LNCaP clone FGC (cell line): ENCODE measurements around the gene RYR3.

Experiments used
- DNase-seq: peaks from one replicate; pipeline ENCODE4 v3.0.0-alpha.2; 2011; ENCODE audit warnings: low read depth
- H3K4me3 ChIP-seq: 2 replicates; pipeline ENCODE4 v1.5.1; 2011; ENCODE audit warnings: mild to moderate bottlenecking, low read depth, low read length, control low read depth
- TF ChIP-seq, protein P1 (sequence below): IDR thresholded peaks from 2 replicates; pipeline ENCODE4 v1.5.1; 2012; ENCODE audit warnings: mild to moderate bottlenecking; ENCODE audit not compliant: control insufficient read depth, insufficient read depth; ENCODE audit errors: extremely low read depth

RYR3 gene

DNA sequence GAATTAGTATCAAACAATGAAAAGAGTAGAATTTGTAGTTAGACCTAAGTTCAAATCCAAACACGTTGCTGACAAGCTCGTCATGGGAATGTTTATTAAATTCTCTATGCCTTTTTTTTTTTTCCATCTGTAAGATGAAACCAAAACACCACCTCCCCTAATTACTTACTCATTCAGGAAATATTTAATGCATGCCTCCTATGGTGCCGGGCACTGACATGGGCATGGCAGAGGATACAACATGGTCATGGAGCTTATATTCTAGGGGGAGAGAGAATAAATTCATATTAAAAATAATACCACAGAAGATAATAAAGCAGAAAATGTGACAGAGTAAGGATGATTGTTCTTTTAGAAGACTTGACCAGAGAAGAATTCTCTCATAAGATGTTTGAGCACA is 215.8 kb downstream of the RYR3 start:
- no peak overlapping the region for H3K4me3 ChIP-seq
- TF ChIP-seq, protein P1, sequence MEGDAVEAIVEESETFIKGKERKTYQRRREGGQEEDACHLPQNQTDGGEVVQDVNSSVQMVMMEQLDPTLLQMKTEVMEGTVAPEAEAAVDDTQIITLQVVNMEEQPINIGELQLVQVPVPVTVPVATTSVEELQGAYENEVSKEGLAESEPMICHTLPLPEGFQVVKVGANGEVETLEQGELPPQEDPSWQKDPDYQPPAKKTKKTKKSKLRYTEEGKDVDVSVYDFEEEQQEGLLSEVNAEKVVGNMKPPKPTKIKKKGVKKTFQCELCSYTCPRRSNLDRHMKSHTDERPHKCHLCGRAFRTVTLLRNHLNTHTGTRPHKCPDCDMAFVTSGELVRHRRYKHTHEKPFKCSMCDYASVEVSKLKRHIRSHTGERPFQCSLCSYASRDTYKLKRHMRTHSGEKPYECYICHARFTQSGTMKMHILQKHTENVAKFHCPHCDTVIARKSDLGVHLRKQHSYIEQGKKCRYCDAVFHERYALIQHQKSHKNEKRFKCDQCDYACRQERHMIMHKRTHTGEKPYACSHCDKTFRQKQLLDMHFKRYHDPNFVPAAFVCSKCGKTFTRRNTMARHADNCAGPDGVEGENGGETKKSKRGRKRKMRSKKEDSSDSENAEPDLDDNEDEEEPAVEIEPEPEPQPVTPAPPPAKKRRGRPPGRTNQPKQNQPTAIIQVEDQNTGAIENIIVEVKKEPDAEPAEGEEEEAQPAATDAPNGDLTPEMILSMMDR, result no peak
- no peak for DNase-seq

DNA sequence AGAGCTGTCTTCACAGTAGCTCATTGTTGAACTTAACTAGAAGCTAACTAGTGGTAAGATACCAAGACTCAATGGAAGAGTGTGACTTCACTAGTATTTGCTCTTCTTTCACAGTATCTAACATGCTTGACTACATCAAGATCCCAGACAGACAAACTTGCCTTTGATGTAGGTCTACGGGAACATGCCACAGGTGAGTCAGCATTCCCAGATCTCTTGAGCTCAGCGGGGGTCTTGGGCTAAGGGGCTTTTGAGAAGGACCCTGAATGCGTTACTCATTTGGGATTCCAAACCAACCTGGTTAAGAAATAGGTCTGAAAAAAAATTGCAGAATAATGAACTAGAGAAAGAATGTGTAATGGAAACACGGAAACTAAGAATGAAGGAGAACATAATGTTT is 222.4 kb downstream of the RYR3 start:
- H3K4me3 ChIP-seq, result no peak overlapping the region
- TF ChIP-seq, protein P1, result no peak
- DNase-seq, result no peak

DNA sequence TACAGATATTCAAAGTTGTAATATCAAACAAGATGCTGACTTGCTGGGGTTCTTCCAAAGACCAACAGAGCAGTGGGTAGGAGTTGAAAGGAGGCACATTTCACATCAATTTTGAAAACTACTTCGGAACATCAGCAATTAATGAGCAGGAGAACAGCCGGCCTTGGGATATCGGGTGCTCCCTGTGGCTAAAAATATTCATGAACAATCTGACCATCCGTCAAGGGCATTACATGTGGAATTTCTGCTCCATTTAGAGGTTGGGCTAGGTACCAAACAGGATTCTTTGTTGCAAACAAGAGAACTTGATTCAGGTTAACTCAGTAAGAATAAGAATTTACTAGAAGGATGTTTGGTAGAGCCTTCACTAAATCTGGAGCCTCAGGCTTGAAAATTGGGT is 223.9 kb downstream of the RYR3 start:
- TF ChIP-seq, protein P1, result no peak
- no peak for DNase-seq
- H3K4me3 ChIP-seq, result no peak overlapping the region

DNA sequence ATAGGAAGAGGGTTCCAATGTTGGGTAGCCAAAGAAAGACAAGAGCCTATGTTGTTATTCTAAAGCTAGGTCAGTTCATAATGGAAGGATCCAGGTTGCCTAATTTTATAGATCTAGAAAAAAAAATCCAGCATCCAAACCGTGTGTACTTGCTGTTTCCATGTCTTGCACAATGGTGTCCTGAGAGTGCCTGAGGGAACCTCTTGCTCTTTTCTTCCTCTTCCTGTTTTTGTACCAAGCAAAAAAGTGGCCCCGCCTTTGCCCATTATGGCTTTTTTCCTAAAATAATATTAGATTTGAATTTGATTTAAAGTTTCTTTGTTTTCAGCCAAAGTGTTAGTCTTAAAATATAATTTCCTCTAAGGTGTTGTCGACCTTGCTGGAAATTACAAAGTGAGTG is 224.4 kb downstream of the RYR3 start:
- DNase-seq, result no peak
- TF ChIP-seq, protein P1, result no peak
- H3K4me3 ChIP-seq, result no peak overlapping the region

DNA sequence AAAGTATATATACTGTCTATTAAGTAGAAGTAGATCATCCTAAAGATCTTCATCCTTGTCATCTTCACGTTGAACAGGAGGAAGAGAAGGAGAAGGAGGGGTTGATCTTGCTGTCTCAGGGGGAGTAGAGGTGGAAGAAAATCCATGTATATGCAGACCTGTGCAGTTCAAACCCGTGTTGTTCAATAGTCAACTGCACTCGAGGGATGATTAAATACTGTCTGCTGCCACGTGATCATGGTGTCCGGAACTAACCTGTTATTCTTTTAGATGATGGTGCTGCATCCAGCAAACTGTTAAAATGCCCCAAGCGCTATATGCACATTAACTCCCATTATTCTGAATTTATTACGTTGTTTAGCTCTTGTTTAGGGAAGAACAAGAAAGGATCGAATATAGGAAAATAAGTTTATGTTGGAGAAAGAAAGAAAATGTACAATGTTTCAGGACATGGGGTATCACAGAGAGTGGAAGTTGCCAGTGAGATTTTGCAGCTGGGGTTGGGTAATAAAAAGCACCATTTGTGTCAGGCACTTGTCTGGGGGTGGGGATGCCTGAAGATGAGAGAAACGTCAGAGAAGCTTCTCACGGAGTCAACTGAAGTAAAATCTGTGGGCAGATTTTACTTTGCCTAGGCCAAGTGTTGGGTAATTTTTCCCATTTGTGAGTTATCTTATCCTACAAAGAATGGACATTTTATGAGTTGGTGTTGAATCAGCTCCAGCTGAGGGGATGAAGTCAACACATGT is 229.2 kb downstream of the RYR3 start:
- no peak for DNase-seq
- TF ChIP-seq, protein P1, result no peak
- no peak overlapping the region for H3K4me3 ChIP-seq

DNA sequence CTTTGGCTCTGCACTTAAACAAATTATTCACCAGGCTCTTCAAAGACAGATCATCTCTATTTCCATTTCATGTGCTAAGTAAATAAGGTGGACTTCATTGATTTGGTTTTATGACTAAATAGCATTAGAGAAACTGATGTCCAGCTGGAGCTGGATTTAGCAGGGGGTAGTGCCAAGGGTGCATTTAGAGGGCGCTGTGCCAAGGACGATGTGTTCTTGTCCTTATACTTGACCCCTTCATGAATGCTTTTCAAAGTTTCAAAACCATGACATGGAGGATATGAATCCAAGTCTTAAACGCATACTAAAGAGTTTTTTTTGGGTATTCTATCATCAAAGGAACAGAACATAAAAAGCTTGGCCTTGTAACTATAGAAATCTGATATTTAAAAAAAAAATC is 233.2 kb downstream of the RYR3 start:
- DNase-seq, result no peak

DNA sequence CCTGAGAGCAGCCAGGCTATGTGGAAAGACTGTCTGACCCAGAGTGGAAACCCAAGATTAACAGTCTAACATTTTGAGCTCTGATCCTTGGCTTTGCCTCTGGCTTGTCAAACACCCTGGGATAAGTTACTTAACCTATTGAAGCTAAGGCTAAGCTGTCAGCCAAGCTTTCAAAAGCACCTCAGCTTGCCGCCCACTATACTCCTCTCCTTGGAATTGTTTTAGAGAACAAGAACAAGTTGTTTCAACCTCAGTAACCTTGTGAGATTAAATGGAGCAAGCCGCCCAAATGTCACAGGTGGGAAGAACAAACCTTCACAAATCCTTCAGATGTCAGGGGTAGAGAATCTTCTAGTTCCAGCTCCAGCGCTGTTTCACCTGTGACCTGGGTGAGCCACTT is 235.1 kb downstream of the RYR3 start:
- H3K4me3 ChIP-seq, result no peak overlapping the region
- no peak for DNase-seq
- TF ChIP-seq, protein P1, result no peak

More for the DNA sequence above, 233.2 kb downstream of the RYR3 start:
- TF ChIP-seq, protein P1, result no peak
- H3K4me3 ChIP-seq, result no peak overlapping the region
